Inflammatory macrophage treated with lipopolysaccharide for 1 hour (primary cell): Measurements from ENCODE around the gene PTPRN2.
A peak's percentile ranks its signal among the peaks of the same experiment; 100 is the strongest.
"Not testable (repeated sequence)": the region's sequence is repeated elsewhere in the genome, so short reads cannot be mapped to it uniquely, and the experiment has no call there.

Experiments
- DNase-seq, 2 donors: peaks; one replicate each; pipeline ENCODE4 v3.0.0-alpha.2; 2020 to 2022

The PTPRN2 gene

DNA sequence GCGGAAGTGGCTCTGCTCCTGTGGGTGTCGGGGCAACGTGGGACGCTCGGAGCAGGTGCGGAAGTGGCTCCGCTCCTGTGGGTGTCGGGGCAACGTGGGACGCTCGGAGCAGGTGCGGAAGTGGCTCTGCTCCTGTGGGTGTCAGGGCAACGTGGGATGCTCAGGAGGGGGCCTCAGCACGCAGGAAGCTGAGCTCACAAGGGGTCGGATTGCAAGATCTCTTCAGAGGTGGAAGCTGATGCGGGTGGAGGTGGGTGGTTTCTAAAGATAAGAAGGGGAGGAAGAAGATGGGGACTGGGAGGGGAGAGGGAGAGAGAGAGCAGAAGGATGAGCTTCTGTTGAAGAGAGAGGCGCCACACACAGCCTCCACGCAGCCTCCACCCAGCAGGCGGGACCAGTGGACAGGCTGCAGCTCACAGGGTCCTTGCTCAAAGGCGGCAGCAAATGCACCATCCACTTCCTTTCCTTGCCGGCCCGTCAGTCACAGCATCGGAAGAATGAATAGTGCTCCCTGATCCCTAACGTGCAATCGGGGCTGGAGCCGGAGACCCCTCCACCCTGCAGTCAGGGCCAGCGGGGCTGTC, 78.7 kb downstream of the PTPRN2 start:
- no peak for DNase-seq

DNA sequence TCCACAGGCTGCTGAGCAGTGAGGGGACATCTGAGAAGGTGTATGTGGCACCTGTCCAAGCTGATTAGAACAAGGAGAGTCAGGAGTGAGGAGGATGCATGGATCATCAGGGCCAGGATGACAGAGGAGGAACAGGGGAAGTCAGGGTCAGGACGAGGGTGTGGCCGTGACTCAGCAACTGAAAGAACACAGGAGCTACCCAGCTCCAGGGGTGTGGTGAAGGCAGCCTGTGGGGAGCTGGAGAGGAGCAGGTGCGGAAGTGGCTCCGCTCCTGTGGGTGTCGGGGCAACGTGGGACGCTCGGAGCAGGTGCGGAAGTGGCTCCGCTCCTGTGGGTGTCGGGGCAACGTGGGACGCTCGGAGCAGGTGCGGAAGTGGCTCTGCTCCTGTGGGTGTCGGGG, 79.3 kb downstream of the PTPRN2 start:
- DNase-seq: not testable (repeated sequence)

DNA sequence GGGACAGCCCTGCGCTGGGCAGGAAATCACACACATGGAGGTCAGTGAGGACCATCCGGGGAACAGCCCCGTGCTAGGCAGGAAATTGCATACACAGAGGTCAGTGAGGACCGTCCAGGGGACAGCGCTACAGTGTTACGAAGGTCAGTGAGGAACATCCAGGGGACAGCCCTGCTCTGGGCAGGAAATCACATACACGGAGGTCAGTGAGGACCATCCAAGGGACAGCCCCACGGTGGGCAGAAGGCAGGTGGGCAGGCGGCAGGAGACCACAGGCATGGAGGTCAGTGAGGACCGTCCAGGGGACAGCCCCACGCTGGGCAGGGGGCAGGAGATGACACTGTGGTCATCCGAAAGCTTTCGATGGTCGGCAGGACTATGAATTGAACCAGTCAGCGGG, 79.7 kb downstream of the PTPRN2 start:
- no peak for DNase-seq

DNA sequence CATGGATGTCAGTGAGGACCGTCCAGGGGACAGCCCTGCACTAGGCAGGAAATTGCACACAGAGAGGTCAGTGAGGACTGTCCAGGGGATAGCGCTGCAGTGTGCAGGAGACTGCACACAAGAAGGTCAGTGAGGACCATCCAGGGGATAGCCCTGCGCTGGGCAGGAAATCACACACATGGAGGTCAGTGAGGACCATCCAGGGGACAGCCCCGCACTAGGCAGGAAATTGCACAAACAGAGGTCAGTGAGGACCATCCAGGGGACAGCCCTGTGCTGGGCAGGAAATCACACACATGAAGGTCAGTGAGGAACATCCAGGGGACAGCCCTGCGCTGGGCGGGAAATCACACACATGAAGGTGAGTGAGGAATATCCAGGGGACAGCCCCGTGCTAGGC, 80.4 kb downstream of the PTPRN2 start:
- DNase-seq: not testable (repeated sequence)

DNA sequence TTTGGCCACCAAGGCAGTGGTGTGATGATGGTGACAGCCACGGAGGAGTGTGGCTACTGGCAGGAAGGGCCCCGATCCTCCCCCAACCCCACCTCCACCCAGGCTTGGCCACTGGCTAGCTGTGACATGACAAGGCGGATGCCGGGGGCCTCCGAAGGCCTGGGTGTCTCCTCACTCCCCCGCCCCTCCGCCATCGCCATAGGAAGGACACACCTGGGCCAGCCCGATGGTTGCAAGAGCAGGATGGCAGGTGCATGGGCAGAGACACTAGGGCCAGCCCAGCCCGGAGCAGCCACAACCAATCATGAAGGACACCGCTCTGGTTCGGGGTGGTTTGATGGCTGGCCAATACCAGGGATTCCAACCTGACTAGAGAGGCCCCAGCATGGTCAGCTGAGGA, 81.0 kb downstream of the PTPRN2 start:
- no peak for DNase-seq

DNA sequence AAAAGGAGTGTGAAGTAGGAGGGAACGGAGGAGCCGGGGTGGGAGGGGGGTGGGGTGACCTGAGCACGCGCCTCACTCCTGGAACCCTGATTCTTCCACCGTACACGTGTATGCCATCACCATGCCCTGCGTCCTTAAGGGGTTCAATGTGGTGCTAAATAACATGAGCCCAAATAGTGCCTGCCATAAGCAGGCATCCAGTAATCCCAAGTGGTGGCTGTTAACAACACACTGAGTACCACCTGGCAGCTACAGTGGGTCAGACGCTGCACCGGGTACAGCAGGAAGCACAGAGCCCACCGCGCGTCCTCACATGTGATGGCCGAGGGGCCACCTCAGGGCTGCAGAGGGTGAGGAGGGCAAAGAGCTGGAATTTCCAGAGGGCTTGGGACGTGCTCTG, 81.9 kb downstream of the PTPRN2 start:
- DNase-seq: no peak

DNA sequence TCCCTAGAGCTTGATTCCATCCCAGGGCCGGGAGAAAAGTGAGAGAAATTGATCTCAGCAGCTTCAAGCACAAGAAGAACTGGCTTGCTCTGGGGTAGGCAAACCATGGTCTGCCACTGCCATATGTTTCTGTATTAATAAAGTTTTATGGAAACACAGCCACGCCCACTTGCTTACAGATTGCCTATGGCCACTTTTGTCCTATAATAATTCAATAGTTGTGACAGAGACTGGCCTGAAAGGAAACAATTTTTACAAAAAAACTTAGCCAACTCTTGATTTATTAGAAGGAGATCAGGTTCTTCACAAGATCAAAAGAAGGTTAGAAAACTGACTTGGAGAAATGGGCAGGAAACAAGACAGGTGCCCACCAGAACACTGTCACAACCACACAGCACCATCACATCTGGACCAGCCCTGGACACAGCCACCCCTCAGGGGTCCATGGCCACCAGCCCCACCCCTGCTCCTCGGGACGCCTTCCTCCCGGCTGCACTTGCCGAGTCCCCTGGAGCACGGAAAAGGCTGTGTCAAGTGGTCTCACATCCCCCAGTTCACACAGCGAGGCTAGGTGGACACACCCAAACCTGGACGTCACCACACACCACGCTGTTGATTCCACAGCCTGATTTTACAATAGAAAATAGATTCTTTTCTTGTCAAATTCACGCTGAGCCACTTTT, 85.4 kb downstream of the PTPRN2 start:
- no peak for DNase-seq

DNA sequence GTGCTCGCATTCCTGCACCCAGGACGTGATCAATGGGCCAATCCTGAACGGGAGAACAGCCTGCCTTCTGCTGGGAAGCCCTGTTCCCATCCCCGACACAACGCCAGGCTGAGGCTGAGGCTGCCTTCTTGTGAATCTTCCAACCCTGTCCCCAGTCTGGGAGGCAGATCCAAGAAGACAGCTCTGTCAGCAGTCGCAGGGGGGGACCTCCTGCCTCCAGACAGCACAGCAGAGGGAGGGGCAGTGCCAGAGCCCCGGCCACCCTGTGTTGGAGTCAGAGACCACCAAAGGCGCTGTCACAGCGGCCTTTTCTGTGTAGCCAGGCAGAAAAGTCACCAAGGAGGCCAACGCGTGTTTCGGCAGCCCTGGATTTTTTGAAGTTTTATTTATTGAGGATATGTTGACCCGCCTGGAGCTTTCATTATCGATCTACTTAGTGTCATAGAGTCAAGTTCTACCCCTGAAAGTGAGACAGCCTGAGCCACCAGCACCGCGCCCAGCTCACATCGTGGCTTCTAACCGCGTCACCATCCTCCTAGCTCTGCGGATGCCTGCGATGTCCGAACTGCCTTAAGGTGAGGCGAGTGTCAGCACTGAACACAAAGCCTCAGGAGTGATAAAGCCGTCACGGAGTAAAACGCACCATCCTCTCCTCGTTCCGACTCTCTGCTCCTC, 86.1 kb downstream of the PTPRN2 start:
- no peak for DNase-seq

DNA sequence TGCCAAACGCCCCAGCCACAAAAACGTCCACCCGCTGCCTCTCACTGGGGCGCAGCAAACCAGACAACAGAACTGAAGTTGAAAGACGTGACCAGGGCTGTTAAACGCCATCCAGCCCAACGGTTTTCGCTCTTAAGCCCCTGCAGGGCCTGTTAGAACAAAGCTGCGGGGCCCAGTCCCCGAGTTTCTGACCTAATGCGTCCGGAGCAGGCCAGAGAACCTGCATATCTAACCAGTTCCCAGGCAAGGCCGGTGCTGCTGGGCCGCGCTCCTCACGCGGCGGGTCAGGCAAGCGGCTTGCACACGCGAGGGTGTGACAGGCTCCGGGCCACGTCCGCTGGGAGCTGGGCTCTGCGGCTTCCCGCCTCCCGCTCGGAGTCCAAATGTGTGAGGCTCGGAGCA, 87.0 kb downstream of the PTPRN2 start:
- no peak for DNase-seq

DNA sequence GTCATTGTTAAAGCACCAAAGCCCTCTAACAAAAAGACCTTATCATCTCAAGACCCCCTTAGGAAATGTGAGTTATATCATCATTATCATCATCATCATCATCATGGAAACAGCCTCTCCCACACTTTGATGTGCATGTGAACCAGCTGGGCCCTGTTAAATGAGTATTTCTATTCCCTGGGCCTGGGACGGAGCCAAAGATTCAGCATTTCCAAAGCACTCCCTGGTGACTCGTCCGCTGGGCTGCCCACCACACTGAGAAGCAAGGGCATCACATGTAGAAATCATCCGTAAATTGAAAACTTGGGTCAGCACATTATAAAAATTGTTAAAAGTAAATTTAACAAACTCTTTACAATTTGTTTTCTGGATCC, 88.6 kb downstream of the PTPRN2 start:
- no peak for DNase-seq

DNA sequence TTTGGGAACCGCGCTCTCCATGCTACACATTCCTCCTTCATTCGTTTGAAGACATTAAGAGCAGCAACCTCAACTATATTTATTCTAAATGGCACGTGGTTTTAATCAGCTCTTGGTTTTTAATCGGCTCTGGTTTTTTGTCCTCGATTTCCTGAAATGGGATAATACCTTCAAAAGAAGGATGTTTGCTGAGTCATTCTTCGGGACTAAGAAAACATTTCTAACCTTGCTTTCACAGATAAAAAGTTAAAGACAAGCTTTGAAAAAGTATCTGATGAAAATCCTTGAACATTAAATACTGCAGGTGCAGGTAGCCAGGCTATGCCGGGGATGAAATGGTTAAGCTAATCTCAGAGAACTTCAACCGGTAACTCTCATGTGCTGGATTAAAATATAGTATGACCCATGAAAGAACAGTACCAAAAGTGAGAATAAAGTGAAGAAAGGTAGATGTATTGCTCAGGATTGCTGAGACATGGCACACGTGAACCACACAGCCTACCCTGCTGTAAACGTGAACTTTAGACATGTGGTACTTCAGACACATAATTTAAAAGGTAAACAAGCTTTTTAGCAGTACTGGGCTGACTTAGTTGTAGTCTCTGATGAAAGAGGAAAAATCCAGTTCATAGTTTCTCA, 89.1 kb downstream of the PTPRN2 start:
- no peak for DNase-seq

DNA sequence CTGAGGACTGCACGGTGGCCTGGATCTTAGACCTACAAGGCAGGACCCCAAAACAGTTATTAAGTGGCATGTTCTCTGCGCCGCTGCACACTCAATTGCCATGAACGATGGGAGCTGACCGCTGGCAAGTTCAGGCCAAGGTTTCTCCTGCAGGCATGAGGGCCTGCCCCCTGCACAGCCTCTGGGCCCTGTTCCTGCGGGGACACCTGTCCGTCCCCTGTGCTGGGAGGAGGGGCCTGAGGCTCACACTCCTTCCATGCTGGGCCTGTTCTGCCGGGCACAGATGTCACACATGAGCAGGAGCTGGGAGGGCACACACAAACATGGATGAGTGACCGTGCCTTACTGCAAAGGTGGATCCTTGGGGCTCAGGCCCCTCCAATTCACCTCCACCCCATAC, 90.0 kb downstream of the PTPRN2 start:
- DNase-seq: no peak

DNA sequence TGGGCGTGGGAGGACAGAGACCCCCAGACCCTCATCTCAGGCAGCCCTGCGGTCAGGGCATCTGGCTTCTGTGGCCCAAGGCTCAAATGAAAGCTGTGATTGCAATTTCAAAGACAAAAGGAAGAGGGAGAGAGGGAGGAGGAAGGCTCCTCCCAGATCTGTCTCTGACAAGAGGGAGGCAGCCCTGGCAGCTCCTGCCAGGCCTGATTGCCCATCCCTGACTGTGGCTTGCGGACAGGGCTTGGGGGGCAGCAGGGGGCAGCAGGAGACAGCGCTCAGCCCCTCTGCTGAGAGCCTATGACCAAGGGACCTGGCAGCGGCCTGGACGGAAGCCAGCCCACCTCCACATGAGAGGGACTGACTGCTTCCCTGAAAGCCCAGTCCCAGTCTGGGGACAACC, 91.8 kb downstream of the PTPRN2 start:
- peak in 1 of 2 donors; percentile 1 for DNase-seq

DNA sequence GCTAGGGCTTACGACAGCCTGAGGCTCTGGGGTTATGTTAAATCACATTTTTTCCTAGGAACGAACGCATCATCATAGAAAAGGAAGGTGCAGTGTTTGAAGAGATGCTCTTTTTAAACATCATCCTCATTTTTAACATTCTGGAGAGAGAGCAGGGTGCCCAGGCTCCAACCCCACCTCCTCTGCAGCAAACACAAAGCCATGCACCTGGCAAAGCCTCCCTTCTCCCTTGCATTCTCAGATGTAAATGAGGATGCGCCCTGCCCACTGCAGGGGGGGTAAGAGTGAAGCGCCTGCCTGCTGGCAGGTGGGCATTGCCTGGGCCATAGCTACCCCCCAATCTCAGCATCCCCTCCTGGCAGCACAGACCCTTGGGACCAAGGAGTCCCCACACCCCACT, 92.4 kb downstream of the PTPRN2 start:
- DNase-seq: no peak

DNA sequence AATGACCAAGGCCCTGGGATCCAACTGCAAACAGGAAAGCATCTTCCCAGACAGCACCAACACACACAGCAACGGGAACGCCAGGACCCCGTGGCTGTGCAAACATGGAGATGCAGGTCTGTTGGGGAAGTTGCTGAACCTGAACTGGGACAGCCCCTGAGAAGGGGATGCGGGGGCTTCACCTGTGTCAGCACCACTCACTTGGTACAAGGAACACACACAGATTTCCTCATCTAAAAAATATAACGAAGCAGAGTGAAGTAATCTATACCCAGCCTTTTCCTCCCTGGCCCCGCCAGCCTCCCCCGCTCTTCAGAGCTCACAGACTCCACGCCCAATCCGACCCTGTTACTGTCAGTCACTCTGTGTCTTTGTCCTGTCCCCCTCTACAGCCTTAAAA, 93.0 kb downstream of the PTPRN2 start:
- no peak for DNase-seq

DNA sequence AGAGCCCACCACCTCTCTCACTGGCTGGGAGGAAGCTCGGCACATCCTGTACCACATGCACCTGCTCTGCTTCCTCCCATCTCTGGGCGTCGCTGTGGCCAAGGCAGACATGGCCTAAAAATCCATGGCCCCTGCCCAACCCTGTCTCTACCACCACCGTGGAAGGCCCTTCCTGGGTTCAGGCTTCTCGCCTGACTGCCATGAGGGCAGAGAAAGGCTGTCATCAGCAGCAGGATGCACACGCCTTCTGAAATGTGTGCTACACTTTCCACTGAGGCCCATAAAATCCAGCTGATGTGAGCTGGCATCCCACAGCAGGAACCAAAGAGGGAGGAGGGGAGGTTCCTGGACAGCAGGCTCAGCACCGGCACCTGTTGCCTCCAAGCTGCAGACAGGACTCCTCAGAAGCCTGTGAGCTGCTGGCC, 93.4 kb downstream of the PTPRN2 start:
- no peak for DNase-seq

DNA sequence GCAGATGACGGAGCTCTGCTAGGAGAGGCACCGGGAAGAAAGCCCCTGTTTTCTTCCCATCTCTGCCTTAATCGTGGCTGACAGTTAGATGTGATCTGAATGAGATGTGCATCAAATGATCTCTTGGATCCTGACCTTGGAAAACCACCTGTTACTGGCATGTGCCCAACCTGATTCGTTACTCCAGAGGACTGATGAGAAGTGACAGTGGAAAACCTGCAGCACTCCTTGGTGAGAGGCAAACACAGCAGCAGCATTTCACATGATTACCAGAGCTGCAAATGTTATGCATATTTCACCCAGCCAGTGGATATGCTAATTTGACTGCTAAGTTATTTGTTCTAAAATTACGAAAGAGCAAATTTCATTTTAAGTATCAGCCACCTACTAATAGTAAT, 95.3 kb downstream of the PTPRN2 start:
- DNase-seq: no peak

DNA sequence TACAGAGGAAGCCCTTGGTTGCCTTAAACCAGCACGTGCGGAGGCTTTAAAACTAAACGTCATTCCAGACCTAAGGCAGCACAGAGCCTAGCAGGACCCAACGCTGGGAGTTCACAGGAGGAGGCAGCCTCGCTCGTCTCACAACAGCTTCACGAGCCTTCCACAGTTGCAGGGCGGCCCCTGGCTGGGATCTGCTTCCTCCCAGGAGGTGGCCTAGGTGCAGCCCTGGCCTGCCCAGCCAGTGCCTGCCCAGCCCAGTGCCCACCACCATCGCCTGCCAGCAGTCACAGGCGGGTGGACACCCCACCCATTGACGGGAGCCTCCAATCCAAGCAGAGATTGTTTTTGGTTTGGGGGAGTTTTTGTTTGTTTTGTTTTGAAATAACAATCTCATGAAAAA, 96.5 kb downstream of the PTPRN2 start:
- DNase-seq: no peak

DNA sequence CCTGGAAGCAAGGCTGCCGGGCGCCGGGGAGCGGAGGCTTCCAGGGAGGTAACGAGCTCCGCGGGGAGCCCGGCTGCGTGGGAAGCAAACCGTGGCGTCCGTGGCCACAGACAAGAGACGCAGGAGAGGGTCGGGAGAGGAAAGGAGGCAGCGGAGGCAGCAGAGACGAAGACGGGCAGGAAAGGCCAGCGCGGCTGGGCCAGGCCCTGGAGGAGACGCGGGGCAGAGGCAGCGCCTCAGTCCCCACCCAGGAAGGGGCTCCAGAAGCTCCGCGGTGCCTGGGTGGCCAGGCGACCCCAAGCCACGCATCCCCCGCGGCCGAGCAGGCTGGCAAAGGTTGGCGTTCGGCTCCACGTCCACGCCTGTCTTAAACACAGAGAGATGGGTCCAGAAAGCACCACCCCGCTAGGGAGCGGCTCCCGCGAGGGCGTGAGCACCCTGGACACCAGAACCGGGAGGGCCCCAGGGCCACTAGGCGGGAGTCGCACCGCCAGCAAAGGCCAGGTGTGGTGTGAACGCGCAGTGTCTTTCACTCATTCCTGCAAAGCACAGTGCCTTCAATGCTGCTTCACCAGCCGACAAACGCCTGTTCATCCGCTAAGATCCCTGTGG, 97.3 kb downstream of the PTPRN2 start:
- DNase-seq: no peak

DNA sequence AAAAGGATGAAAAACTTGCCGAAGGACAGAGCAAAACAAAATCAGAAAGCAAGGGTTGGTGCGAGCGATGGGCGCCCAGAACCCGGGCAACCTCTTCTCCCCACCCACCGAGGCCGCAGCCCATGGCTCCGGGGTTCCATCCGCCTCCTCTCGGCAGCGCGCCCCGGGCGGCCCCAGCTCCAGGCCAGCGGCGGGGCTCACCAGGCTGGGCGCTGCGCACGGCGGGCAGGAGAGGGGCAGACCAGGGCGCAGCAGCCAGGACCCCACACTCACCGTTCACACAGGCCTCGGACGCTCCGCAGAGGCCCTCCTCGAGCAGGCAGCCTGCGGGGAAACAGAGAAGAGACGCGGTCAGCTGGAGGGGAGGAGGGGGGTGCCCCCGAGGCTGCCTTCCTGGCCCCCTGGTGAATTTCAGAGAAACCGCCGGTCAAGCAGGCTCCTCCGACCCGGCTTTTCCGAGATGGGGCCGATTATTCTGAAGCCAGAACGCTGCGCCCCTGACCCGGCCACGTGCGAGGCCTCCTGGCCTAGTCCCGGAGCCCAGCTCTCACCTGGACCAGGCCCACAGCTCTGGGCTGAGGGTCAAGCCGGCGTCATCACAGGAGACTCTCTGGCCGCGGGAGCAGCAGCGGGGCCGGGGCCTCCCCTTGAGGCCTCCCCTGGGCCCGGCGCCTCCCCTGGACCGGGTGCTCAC, 98.0 kb downstream of the PTPRN2 start:
- no peak for DNase-seq

DNA sequence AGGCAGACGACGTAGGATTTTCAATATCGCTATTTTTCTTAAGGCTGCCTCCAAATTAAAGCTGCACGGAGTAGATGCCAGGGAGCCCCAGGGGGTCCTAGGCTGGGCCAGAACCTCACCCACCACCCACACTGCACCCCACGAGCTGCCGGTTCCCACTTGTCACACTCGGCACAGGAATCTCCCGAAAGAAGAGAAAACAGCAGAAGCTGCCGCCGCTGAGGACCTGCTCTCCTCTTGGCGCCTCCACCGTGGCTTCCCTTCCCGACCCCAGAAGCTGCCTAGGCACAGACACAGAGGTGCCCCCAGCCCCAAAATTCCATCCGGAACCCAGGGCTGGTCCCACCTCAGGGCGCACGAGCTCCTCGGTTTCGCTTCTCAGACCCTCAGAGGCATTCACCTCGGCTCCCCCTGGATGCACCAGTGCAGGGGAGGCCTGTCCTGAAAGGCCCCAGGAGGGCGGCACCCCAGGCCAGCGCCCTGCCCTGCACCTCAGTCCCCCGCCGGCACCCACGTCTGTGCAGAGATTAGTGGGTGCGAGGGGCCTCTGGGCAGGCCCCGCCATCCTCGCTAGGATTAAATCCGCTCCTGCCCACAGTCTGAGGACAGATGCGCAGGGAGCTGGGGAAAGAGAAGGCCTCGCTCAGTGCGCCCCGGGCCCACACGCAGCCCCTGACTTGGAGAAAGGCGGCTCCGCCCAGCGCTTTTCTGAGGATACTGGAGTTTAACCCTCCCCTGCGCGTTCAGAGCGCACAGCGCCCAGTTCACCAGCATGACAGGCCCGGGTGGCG, 99.2 kb downstream of the PTPRN2 start:
- no peak for DNase-seq

DNA sequence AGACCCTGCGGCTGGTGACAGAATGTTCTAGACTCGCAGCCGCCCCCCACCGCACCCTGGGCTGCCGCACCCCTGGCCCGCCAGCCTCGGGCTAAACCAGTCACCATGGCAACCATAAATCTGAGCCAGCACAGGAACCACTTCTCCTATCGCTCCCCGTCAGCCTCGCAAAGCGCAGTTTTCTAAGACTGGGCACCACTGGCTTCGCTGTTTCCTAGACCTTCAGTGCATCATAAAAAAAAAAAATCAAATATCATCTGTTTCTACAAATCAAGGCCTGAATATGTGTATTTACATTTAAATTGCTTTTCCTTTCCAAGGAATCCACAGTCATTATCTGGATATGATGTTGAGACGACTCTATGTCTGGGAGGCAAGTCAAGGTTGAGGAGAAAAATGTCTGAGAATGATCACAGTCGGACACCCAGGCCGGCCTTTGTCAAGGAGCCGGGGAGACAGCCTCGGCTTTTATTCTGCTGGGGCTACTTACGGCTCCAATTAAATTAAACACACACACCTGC, 99.9 kb downstream of the PTPRN2 start:
- no peak for DNase-seq
